Kidney tubule cell (primary cell): ENCODE data around the gene CMTM8.

Experiments
- DNase-seq: peaks from one replicate; pipeline ENCODE4 v3.0.0-alpha.2; 2018; ENCODE audit warnings: low spot score

Gene CMTM8

DNA sequence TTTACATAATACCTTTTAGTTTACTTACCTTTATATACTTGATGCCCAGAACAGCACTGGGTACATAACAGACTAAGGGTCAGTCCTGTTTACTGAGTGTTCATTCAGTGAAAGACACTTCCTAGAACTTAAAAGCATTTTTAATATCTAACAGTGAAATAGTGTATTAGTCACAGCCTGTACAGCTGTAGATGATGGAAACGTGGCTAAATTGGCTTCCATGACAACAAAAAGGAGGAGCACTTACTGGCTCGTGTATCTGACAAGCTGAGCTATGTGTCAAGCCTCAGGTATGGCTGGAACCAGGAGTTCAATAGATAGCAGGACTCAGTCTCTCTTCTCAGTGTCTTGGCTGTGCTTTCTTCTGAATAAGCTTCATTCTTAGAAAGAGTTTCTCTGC, 40.2 kb downstream of the CMTM8 start:
- DNase-seq, result peak; percentile 62

GRCh38 chr3:32280262-32280910, 41.9 kb downstream of the CMTM8 start:
- DNase-seq, result no peak

GRCh38 chr3:32281570-32282106, 43.2 kb downstream of the CMTM8 start:
- DNase-seq, result no peak

DNA sequence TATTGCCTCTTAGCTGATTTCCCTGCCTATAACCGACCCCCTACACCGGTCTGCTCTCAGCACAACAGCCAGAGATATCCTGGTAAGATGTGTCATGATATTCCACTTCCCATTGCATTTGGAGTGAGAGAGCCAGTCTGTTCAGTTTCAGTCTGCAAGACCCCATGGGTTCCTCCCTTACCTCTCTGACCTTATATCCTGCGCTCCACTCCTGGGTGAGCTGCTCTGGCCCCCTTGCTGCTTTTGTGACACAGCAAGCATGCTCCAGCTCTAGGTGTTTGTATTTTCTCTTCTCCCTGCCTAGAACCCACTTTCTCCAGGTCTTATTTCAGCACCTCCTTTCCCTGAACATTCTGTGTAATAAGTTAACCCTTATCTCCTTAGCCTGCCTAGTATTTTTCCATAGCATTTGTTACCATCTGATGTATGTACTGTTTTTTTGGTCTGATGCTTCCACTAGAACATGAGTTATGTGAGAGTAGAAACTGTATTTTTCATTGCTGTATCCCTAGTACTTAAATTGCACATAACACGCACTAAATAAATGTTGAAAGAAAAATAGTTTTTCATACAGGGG, 44.2 kb downstream of the CMTM8 start:
- no peak for DNase-seq

DNA sequence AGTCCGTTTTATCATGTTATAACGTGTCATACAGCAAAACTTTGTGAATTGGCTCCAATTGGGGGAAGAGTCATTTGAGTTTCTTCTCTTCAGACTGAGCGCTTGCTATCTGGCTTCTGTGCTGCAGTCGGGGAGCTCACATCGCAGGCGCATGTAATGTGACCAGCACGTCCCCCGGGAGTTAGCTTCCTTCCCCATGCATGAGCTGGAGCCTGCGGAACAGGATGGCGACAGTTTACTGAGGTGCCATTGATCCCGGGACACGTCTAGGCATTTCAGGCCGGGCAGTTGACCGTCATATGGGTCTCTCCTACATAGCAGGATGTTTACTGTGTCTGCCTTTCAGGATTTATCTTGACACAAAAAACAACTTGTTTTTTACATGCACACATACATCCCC, 44.8 kb downstream of the CMTM8 start:
- no peak for DNase-seq

DNA sequence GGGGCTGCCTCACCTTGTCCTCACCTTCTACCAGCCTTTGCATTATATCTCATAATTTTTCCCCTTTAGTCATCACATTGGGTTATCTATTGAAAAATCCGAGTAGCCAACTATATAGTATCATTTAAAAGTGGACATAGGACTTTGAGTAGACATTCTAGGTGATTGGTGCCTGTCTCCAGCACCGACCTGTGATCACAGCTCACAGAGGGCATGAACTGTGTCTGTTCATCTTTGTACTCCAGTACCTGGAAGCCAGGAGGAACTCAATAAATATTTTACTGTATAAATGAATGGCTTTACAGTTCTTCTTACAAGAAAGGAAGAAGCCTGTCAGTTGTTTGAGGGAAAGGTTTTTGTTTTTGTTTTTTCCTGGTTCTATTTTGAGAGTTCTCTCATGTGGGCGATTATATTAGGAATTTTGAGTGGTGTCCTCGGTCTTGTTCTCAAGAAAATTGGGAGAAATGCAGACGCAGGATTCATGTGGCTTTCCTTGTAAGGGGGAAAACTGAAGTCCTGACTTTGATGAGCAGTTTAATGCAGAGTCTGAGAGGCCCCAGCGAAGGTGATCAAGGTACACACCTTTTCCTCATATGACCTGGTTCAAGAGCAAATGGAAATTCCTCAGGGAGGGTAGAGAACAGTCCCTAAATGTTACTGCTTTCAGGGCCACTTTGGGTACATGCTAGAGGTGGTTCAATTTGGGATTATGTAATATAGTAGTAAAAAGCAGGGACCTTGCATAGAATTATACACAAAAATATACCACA, 46.1 kb downstream of the CMTM8 start:
- no peak for DNase-seq

DNA sequence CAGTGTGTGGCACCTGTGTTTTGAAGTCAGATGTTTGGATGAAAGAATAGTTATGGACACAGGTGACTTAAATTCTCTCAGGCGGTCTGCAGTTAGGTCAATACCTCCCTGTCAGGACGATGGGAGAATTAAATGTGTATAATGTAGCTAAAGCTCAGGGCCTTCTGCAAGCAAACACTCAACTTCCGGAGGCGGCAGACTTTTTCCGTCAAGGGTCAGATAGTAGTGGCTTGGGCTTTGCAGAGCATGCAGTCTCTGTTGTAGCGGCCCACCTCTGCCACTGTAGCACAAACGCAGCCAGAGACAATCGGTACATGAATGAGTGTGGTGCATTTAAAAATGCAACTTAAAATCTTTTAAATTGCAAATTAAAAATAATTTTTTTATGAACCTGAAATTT, 47.4 kb downstream of the CMTM8 start:
- no peak for DNase-seq

DNA sequence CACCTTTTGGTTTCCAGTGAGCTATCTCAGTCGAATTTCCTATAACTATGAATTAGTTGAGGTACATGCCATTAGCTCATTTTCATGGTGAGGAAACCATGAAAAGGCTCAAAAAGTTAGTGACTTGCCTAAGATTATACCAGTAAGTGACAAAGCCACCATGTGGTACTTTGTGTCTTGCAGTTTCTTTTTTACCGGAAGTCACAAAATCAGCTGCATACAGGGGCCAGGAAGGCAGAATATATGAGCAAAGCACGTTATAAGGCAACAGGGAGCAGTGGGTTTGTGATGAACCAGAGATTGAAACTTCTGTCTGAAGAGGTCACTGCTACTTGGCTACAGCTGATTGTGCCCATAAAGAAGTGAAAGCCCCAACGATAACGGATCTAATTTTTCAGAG, 50.3 kb downstream of the CMTM8 start:
- DNase-seq, result no peak

GRCh38 chr3:32290619-32291018, 52.1 kb downstream of the CMTM8 start:
- no peak for DNase-seq

GRCh38 chr3:32292085-32292796, 53.8 kb downstream of the CMTM8 start:
- DNase-seq, result no peak

- DNase-seq, result no peak
Observed at GRCh38 chr3:32293903-32294302, 55.4 kb downstream of the CMTM8 start.

GRCh38 chr3:32296251-32297204, 58.0 kb downstream of the CMTM8 start:
- peak; percentile 69 for DNase-seq

GRCh38 chr3:32297366-32297765, 58.9 kb downstream of the CMTM8 start:
- no peak for DNase-seq

DNA sequence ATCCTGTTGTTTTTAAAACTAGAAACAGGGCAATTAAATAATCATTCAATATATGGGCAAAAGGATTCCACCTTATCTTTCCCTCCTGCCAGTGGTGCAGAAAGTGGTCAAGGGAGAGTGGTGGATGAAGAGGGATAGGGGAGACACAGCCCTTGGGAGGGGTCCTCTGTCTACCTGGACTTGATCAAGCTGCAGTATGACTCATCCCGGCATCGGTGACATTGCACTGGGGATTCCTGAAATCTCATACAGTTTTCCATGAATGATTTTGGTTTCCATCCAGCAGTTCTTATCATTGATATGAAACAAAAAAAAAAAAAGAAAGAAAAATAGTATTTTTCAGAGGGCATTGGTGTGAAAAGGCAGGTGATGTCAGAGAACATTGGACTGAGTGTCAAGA, 62.9 kb downstream of the CMTM8 start:
- DNase-seq, result no peak

GRCh38 chr3:32302601-32303398, 64.3 kb downstream of the CMTM8 start:
- no peak for DNase-seq

DNA sequence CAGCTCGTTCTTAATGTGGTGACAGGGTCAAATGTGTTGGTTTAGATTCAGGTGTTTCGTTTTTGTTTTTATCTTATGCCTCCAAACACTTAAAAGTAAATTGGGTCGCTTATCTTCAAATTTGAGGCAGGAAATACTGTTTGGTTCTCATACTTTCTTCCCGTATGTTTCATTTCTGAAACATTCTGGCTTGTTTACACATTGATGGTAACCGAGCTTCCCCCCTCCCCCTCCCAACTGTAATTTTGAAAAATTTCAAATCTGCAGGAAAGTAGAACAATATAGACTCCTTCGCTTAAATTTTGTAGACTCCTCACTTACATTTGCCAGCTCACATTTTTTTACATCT, 64.9 kb downstream of the CMTM8 start:
- DNase-seq, result no peak

GRCh38 chr3:32303977-32304881, 65.7 kb downstream of the CMTM8 start:
- no peak for DNase-seq

DNA sequence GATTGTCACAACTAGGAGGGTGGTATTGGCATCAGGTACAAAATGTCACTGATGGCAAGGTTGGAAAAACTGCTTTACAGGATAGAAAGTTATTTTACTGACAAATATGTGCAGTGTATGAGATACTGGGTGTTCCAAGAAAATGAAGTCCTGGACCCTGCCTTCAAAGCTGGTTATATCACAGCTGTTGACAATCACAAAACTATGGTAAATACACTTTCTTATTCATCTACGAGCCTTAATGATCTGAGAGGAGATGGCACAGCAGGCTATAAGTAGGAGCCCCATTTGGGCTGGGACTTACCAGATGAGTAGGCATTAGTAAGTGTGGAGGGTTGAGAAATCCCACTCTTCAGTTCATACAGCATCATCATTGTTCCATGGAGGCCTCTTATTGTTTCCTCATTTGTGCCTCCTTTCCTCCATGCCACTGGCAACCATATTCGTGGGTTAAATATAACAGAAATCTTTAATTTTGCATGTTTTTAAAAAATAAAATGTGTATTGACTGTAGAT, 66.9 kb downstream of the CMTM8 start:
- DNase-seq, result no peak

GRCh38 chr3:32306072-32306471, 67.6 kb downstream of the CMTM8 start:
- DNase-seq, result peak; percentile 13
